ENCODE results near the gene CLSTN2.

Gene CLSTN2

GRCh38 chr3:140529096-140529495, 594.1 kb downstream of the CLSTN2 start:
- no peak for DNase-seq

DNA sequence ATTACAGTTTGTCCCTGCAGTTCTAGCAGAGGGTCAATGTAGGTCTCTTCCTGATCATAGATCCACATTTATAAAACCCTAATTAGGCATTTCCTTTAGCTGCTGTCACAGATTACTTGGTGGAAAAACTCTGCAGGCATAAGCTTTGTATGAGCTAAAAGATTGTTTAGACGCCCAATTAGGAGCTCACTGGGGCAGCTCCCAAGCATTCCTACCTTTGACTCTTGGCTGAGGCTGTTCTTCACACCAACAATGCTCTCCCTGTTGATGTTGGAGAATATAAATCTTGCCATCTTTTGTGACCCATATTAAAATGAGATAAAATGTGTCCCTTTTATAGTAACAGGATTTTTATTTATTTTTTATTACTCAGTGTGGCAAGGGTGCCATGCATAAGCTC, 594.6 kb downstream of the CLSTN2 start:
- no peak for DNase-seq

DNA sequence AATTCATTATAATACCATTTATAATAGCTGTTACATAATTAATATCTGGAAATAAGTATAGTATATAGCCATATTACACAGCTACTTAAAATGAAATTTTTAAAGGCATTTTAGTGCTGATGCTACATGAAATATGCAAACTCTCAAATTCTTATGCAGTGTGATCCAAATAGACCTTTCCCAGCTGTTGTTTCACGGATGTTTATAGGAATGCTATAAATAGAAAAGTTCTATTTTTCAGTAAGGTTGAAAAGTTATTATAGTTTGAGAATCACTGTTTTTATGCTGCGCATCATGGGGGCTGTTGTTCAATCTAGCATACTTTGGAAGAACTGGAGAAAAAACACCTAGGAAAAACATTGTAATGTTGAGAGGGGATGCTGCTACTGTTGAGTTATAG, 595.1 kb downstream of the CLSTN2 start:
- no peak for DNase-seq

DNA sequence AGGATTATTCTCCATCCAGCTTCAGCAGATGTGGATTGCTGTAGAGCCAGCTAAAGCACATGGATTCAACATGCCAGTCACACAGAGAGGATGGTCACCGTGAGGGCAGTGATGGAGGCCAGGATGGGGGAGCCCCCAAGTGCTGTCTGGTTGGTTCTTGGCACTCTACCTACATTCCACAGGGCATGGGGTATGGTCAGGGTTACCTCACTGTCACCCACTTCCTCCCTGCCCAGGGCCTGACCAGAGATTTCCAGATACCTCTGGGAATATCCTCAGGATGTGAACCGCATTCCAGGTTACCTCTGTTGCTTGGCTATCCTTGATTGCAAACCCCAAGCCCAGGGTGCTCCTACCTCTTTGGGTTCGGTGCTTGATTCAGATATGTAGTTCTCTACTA, 595.6 kb downstream of the CLSTN2 start:
- DNase-seq, result no peak

GRCh38 chr3:140532793-140533330, 597.9 kb downstream of the CLSTN2 start:
- DNase-seq, result no peak

DNA sequence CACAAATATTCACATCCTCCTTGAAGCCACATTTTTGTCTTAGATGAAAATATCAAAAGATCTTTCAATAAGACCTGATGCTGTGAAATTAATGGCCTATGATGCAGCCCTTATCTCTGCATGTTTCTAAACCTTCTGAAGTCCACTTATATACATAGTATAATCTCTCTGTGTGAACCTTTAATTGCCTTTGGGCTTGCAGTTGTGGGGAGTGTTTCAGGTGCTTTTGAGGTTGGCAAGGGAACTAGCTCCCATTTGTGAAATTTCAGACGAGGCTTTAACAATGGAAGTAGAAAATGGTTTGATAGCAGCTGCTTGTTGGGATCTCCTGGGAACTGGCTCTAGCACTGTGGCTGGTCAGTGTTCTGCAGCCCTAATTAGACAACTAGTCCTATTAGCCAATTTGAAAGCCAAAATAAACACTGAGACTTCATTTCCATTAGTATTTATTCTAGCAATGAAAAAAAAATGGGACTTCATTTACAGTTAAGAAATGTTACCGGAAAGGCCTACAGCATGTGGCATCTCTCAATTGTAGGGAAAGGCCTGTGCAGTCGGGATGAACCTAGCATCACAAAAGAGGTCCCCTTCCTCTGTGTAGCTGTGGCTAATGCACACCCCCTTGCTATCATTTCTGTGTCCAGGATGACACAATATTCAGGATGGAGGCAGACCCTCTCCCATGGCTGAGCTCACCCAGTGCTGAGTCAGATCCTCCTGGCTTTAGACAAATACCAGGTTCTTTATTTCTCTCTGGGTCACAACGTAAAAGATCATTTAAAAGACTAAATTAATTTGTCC, 602.1 kb downstream of the CLSTN2 start:
- no peak for DNase-seq

DNA sequence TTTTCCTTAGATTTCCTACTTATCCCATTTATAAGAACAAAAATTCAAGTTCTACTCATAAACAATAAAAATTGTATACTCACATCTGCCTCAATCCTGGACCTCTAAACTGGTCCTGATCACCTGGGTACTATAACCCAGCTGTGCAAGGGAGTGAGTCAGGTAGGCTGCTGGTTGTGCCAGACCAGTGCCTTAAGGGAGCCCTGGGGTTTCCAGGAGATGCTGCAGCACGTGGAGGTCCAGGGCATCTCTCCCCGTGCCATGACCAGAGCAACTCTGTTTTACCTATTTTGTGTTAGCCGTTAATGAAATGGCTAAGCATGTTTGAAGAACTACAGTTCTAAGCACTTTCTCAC, 602.7 kb downstream of the CLSTN2 start:
- no peak for DNase-seq

- no peak for DNase-seq
Measured at GRCh38 chr3:140540262-140540661, 605.3 kb downstream of the CLSTN2 start.

GRCh38 chr3:140541975-140542653, 607.1 kb downstream of the CLSTN2 start:
- no peak for DNase-seq

GRCh38 chr3:140545197-140545596, 610.2 kb downstream of the CLSTN2 start:
- no peak for DNase-seq

GRCh38 chr3:140545756-140546155, 610.8 kb downstream of the CLSTN2 start:
- DNase-seq, result no peak

- DNase-seq, result no peak
Measured at GRCh38 chr3:140546649-140547048, 611.7 kb downstream of the CLSTN2 start.

- no peak for DNase-seq
Measured at GRCh38 chr3:140552403-140552802, 617.4 kb downstream of the CLSTN2 start.

- no peak for DNase-seq
Measured at GRCh38 chr3:140552898-140553297, 617.9 kb downstream of the CLSTN2 start.

DNA sequence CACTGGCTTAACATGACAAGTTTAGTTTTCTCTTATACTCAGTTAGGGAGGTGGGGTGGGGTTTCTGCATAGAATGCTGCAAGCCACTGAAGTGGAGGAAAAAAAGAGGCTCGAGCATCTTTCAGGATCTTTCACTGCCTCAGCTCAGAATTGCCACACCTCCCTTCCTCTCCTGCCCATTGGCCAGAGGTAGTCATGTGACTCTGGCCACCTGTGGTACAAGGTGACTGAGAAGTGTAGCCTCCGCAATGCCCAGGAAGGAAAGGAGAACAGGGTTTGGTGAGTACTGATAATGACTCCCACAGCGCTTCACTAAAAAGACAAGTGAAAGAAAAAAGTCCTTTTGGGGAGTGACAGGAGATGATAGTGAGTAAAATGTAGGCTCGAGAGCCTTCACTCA, 618.6 kb downstream of the CLSTN2 start:
- no peak for DNase-seq

DNA sequence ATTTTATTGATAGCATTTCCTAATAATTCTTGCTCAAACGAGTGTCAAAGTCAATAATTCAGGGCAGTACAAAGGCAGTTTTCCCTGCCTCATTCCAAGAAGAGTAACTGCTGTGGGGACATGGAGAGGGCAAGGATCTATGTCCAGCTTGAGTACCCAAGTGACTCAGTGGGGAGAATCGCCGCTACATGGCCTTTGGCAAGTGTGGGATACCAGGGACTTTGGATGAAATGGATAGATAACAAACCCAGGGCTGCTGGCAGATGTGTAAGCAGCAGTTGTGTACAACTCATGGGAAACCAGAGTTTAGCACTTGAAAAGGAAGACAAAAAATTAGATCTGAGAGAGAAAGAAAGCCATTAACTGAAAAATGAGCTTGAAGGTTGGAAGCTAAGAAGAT, 620.7 kb downstream of the CLSTN2 start:
- no peak for DNase-seq

DNA sequence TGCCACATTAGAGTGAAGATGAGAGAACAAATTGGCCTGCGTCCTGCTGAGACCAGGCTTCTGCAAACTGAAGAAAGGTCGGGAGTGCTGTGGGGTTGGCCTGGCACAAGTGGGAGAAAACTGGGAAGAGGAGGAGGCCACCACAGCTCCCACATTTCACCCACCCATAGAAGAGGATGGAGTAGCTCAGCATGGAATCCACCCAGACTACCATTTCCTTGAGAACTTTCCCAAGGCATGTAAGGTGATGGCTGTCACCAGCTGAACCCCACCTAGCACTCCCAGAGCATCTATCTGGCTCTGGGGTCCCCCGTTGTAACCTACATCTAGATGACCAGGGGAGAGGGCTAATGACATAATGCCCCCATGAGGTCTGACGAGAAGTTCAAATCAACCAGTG, 622.5 kb downstream of the CLSTN2 start:
- DNase-seq, result no peak

DNA sequence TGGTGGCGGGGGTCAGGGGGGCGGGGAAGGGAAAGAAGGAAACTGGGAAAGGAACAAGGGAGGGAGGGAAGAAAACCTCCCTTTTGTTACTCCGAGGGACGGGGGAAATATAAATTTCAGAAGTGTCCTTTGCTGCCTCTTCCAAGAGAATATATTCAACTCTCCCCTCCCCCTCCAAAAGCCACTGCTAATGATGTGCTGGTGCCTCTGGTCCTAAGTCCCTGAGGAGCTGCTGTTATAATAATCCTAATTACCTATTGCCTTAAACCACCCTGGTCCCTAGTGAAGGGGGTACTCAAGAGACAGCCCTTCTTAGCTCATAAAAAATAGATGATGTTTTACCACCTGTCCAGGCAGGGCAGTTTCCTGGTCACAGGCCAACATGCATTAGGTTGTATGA, 624.6 kb downstream of the CLSTN2 start:
- no peak for DNase-seq

- no peak for DNase-seq
Measured at GRCh38 chr3:140563206-140563760, 628.3 kb downstream of the CLSTN2 start.

DNA sequence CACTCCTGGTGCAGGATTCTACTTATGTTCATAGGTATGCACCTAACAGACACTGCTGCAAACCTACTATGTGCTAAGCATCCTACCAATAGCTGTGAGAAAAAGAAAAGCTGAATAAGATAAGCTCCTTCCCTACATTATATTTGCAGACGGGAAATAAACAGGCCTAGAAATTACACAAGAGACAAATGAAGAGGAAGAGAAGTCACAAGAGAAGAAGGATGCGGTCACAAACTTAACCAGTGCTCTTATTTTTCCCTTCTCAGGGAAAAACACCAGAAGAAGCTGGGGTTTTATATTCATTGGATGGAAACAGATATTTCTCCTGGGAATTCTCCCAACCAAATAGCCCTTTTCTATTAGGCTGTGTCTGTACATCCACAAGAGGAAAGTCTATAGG, 633.1 kb downstream of the CLSTN2 start:
- no peak for DNase-seq

- DNase-seq, result no peak
Measured at GRCh38 chr3:140568842-140569520, 634.0 kb downstream of the CLSTN2 start.

DNA sequence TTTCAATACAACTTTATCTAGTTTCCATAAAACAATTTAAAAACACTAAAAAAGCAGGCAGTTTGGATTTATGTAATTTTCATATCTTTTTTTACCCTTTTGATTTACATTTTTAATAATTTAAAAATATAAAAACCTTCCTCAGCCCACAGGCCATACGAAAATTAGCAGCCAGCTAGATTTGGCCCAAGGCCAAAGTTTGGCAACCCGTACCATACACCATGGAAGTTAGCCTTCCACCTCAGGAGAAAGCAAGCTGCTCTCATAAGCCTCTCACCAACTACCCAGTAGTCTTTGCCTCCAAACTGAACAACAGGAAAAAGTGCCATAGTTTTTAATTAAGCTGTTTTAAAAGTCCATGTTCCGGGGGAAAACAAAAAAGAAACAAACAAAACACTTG, 635.6 kb downstream of the CLSTN2 start:
- no peak for DNase-seq

DNA sequence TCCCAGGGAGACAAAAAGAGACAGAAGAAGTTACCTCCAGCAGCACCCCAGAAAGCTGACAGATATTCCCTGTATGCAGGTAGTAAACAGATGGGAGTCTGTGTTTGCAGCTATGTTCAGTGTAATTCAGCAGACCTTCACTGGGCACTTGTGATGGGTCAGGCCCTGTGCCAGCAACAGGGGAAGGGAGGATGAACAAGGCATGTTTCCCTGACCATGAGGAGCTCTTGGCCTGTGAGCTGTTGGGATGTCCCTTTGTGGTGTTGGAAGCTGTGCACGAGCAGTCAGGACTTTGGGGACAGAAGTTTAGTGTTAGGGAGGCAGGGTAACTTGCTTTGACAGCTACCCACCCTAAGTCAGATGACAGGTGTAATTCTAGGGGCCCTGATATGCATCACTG, 636.9 kb downstream of the CLSTN2 start:
- no peak for DNase-seq

DNA sequence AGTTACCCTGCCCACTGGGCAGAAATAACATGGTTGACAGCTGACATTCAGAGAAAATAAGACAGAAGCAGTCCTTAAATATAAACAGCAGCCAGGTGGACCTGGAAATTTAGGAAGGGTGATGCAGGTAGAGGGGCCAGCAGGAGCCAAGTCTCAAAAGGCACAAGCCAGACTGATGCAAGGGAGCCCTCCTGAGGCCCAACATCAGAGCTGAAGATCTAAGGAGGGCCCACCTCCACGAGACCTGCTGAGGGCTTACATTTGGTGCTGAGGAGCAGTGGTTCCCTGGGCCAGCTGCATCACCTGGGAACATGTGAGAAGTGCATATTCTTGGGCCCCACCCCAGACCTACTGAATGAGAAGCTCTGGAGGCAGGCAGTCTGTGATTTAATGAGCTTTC, 637.3 kb downstream of the CLSTN2 start:
- no peak for DNase-seq
